Endothelial cell of umbilical vein (primary cell): ENCODE measurements around the gene CMC2.

Source experiments
- CTCF ChIP-seq, 2 donors: IDR thresholded peaks; 1 replicate in 1 of 2; 2 replicates in 1 of 2; pipeline ENCODE4 v1.5.1; 2011; ENCODE audit warnings: low read length in 2 of 2, mild to moderate bottlenecking in 2 of 2, moderate library complexity in 2 of 2, control low read depth in 1 of 2, inconsistent platforms in 1 of 2, low read depth in 1 of 2; ENCODE audit not compliant: insufficient read depth in 1 of 2; ENCODE audit errors: extremely low read depth in 1 of 2
- EZH2 ChIP-seq: IDR thresholded peaks from 2 replicates; pipeline ENCODE4 v1.6.1; 2012; ENCODE audit warnings: borderline replicate concordance, low read depth, mild to moderate bottlenecking, moderate library complexity, low read length, inconsistent platforms; ENCODE audit not compliant: severe bottlenecking
- POLR2A ChIP-seq: IDR thresholded peaks from 2 replicates; pipeline ENCODE4 v1.6.1; 2012; ENCODE audit warnings: low read depth, mild to moderate bottlenecking, control low read depth, low read length
- POLR2AphosphoS5 ChIP-seq: IDR thresholded peaks from 2 replicates; pipeline ENCODE4 v1.6.1; 2012; ENCODE audit warnings: low read depth, mild to moderate bottlenecking, control low read depth, low read length, moderate library complexity; ENCODE audit not compliant: insufficient read depth
- TF ChIP-seq, protein P1 (sequence below): IDR thresholded peaks from 2 replicates; pipeline ENCODE4 v1.6.1; 2011; ENCODE audit not compliant: insufficient read depth, insufficient read length

DNA sequence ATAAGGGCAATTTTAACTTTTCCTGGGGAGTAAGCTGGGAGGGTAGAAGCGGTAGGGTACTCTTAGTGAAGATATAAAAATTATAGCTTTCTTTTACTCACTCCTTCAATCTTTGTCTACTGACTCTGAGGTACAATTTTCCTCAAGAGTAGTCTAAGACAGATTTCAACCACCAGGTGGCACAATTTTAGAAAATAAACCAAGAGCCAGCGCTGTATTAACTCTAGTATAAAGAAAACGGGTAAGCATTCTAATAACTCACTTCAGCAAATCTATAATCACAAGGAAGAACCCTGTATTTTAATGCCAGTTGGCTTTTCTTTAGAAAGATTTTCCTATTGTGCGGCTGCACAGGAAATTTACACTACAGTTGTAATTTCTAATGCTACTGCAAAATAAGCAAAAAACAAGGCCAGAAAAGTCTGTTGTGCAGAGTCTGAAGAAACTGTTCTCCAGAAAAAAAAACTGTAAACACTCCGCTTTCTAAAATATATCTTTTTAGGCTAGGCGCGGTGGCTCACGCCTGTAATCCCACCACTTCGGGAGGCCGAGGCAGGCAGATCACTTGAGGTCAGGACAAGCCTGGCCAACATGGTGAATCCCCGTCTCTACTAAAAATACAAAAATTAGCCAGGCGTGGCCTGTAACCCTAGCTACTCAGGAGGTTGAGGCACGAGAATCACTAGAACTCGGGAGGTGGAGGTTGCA is 1.9 kb downstream of the CMC2 start:
- no peak for TF ChIP-seq EZH2
- TF ChIP-seq POLR2A, result no peak
- TF ChIP-seq POLR2AphosphoS5, result no peak
- TF ChIP-seq CTCF (IDR thresholded peaks at IDR 0.05; ENCODE audit: extremely low read depth in 1 of 2, insufficient read depth in 1 of 2, low read depth in 1 of 2, low read length in 2 of 2), result peak; percentile 34 to 44
- TF ChIP-seq, protein P1, sequence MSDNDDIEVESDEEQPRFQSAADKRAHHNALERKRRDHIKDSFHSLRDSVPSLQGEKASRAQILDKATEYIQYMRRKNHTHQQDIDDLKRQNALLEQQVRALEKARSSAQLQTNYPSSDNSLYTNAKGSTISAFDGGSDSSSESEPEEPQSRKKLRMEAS, result no peak
